Parathyroid adenoma (tissue), 2 donors: ENCODE measurements around the gene PRPF6.

Source experiments
- H2AFZ ChIP-seq: fragments of 300-600 bp; sonication (generic); one replicate; pipeline ENCODE4 v1.7.0; 2017; ENCODE audit warnings: antibody characterized with exemption, mild to moderate bottlenecking
- H3K27ac ChIP-seq: fragments of 300-600 bp; sonication (generic); one replicate; pipeline ENCODE4 v1.7.0; 2017
- H3K27me3 ChIP-seq: fragments of 300-600 bp; sonication (generic); one replicate; pipeline ENCODE4 v1.7.0; 2017; ENCODE audit warnings: low read length; ENCODE audit not compliant: control insufficient read depth, insufficient read depth
- H3K36me3 ChIP-seq: fragments of 300-600 bp; sonication (generic); one replicate; pipeline ENCODE4 v1.7.0; 2017; ENCODE audit warnings: low read length; ENCODE audit not compliant: control insufficient read depth, insufficient read depth
- H3K4me1 ChIP-seq: fragments of 300-600 bp; sonication (generic); one replicate; pipeline ENCODE4 v1.7.0; 2017; ENCODE audit warnings: control low read depth
- H3K4me2 ChIP-seq: fragments of 300-600 bp; sonication (generic); one replicate; pipeline ENCODE4 v1.7.0; 2017; ENCODE audit warnings: low read length
- H3K4me3 ChIP-seq: fragments of 300-600 bp; sonication (generic); one replicate; pipeline ENCODE4 v1.7.0; 2017; ENCODE audit warnings: low read depth, low read length
- H3K79me2 ChIP-seq: fragments of 300-600 bp; sonication (generic); one replicate; pipeline ENCODE4 v1.7.0; 2017; ENCODE audit warnings: control low read depth
- H3K9ac ChIP-seq: fragments of 300-600 bp; sonication (generic); one replicate; pipeline ENCODE4 v1.7.0; 2017; ENCODE audit warnings: mild to moderate bottlenecking
- H3K9me3 ChIP-seq: fragments of 300-600 bp; sonication (generic); one replicate; pipeline ENCODE4 v1.7.0; 2017; ENCODE audit warnings: low read length; ENCODE audit not compliant: control insufficient read depth
- CTCF ChIP-seq: fragments of 300-600 bp; sonication (generic); IDR thresholded peaks from one replicate; pipeline ENCODE4 v1.7.0; 2017; ENCODE audit warnings: antibody characterized with exemption, mild to moderate bottlenecking
- donor health status: primary hyperparathyroidism.

Gene PRPF6

GRCh38 chr20:64065062-64065973, 84.4 kb downstream of the PRPF6 start:
- H3K79me2 ChIP-seq: peaks cover 5% of the 10 kb centered on the region
- no peaks in the 10 kb centered on the region for H3K36me3 ChIP-seq
- H2AFZ ChIP-seq: no peak overlapping the region
- peaks cover 20% of the 10 kb centered on the region for H3K4me1 ChIP-seq
- TF ChIP-seq CTCF: no peak
- no peak overlapping the region for H3K4me2 ChIP-seq
- no peak overlapping the region for H3K4me3 ChIP-seq
- no peak overlapping the region for H3K9ac ChIP-seq
- H3K9me3 ChIP-seq: no peaks in the 10 kb centered on the region
- H3K27ac ChIP-seq: no peak overlapping the region
- H3K27me3 ChIP-seq: no peaks in the 10 kb centered on the region

GRCh38 chr20:64065974-64066343, 85.0 kb downstream of the PRPF6 start:
- Histone ChIP-seq H3K4me3 (no peak overlapping the region), H3K36me3 (no peaks in the 10 kb centered on the region), H2AFZ (no peak overlapping the region), H3K4me1 (peaks cover 20% of the 10 kb centered on the region), H3K27ac (no peak overlapping the region), H3K9me3 (no peaks in the 10 kb centered on the region), H3K9ac (no peak overlapping the region), H3K79me2 (peaks cover 5% of the 10 kb centered on the region), H3K27me3 (no peaks in the 10 kb centered on the region), H3K4me2 (no peak overlapping the region)
- TF ChIP-seq CTCF: no peak

GRCh38 chr20:64067005-64067632, 86.2 kb downstream of the PRPF6 start:
- Histone ChIP-seq H3K27me3 (no peaks in the 10 kb centered on the region), H3K36me3 (no peaks in the 10 kb centered on the region), H3K4me3 (no peak overlapping the region), H3K27ac (no peak overlapping the region), H3K4me1 (peaks cover 18% of the 10 kb centered on the region), H3K9me3 (no peaks in the 10 kb centered on the region), H3K9ac (no peak overlapping the region), H3K4me2 (no peak overlapping the region), H3K79me2 (peaks cover 5% of the 10 kb centered on the region), H2AFZ (no peak overlapping the region)
- no peak for TF ChIP-seq CTCF

- Histone ChIP-seq H2AFZ (no peak overlapping the region), H3K27ac (no peak overlapping the region), H3K79me2 (peaks cover 5% of the 10 kb centered on the region), H3K36me3 (no peaks in the 10 kb centered on the region), H3K27me3 (no peaks in the 10 kb centered on the region), H3K9me3 (no peaks in the 10 kb centered on the region), H3K4me3 (no peak overlapping the region), H3K9ac (no peak overlapping the region), H3K4me2 (no peak overlapping the region), H3K4me1 (peaks cover 16% of the 10 kb centered on the region)
- no peak for TF ChIP-seq CTCF
Observed at GRCh38 chr20:64067733-64068307, 86.9 kb downstream of the PRPF6 start.
